HG02623 (cell line): Measurements from ENCODE around the gene RBM4B.

Source experiments
- ATAC-seq: cut with Tn5 transposase; IDR thresholded peaks from one replicate; pipeline ENCODE4 v1.9.1; 2021; ENCODE audit warnings: moderate library complexity; ENCODE audit not compliant: unreplicated experiment

Gene RBM4B

DNA sequence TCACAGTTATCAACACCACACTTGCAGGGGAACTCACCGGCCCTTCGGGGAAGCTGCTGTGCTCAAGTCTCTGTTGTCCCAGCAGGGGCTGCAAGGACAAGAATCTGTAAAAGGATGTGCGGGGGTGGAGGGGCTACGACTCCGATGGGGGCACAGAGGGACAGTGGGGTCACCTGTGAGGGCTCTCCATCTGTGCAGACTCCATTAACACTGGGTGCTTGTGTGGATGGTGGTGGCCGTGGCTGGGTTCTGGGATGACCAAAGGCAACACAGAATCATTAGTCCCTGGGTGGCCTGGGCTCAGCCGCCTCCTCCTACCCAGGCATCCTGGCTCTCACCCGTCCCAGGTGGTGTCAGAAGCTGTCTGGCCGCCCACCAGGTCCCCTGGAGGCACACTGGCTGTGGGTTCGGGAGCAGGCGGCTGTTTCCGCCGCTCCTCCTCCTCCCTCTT, 10.2 kb upstream of the RBM4B start:
- ATAC-seq, result no peak

DNA sequence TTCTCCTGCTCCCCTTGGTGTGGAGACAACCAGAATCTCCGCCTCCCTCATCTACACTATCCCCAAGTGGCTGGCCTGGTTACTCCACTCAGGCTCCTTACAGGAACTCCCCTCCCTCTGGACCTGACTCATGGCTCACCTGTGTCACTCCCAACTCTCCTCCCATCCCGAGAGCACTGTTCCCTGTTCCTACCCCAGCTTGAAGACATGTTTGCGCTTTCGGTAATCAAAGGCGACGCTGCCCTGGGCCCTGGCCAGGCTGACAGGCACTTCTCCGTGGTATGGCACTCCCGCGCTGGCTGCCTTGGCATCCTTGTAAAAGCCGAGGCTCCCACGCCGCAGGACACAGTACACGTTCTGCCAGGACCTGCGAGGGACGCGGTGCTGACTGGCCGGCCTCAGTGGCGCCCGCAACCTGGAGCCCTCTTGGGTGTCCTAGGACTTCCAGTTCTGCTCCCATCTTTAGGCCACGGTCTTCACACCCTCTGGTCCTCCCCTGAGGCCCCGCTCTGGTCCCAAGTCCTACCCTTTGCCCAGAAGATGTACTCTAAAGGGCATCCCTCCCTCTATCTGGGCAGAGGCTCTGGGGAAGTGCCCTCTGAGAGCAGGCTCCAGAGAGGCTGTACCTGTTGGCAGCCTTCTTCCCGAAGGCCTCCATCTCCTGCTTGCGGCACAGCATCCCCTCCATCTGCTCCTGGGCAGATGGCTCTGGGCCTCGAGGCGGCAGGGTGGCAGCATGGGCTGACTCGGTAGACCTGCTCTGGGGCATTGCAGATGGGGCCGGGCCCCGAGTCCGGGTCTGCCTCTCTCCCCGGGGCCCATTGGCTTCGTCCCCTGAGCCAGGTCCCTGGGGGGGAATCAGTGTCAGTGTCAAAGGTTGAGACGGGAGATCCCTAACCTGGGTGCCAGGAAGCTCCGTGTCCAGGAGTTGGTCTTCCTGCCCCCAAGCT, 9.4 kb upstream of the RBM4B start:
- ATAC-seq, result no peak

DNA sequence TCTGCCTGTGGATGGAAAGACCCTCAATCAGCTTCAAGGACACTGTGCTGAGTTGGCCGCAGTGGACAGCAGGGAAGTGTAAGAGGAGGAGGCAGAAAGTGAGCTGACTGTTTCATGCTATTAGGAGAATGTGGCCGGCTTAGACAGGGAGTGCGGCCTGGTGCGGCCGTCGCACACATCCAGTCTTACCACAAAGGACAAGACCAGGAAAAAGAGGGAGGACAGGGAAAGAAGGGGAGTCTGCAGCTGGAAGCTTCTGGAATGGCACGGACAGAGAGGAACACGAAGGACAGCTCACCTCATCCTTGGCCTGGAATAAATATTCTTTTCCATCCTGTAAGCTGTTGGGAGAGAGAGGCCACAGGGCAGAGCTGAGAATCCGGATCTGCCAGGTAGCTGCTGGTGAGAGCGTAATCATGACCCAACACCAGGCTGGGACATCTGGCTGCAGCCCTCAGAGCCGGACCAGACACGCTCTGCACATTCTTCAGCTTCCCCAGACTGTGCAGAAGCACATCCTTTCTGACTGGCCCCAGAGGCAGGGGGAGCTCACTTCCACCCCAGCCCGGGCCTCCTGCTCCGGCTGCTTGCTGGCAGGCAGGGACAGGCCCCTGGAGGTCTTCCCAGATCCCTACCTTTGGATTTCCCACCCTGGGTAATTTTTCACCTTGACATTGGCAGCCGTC, 8.6 kb upstream of the RBM4B start:
- no peak for ATAC-seq

DNA sequence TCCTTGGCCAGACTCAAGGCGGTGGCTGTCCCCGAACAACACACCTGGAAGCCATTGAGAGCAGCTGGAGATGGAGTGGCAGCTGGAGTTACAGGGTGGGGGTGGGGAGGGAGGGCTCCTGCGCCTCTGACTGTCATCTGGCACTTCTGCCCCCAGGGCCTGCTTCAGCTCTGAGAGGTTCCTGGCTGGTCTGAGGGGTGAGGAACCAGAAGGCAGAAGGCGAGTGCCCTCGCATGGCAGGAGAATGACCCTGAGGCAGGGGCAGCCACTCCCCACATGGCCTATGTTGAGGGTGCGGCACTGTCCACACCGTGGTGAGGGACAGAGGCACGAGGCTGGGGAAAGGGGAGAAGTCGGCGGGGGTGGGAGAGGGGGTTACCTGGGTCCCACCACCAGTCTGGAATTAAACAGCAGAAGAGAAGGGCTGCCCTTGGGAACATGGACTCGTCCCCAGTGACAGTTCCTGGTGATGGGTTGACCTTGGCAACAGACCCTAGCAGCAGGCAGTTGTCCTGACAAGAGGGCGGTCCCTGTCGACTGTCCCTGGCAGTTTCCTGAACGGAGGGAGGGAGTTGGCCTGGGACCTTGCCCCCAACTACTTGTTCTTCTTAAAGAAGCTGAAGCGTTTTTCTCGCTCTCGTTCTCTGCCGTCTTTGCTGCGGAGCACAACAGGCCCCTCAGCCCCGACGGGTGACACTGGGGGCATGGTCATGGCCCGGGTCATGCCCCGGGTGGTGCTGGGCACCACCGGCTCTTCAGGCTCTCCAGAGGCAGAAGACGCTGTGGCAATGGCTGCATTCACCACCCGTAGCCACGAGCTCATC, 7.8 kb upstream of the RBM4B start:
- no peak for ATAC-seq

DNA sequence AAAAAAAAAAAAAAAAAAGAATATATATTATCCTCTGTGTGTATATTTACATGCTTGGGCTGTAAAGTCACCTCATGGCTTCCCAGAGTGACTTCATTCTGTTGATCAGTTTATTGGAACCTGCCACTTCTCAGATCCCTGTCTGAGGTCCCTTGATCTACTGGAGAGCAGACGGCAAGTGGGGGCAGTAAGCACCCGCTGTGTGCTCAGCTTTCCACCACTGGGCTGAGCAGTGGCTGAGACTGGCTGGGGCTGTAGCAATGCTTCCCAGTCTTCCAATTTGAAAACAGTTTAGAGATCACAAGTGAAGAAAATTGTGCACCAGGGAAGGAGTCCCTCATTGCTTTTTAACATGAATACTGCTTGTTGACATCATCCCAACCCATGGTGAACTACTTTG, 6.9 kb upstream of the RBM4B start:
- no peak for ATAC-seq

DNA sequence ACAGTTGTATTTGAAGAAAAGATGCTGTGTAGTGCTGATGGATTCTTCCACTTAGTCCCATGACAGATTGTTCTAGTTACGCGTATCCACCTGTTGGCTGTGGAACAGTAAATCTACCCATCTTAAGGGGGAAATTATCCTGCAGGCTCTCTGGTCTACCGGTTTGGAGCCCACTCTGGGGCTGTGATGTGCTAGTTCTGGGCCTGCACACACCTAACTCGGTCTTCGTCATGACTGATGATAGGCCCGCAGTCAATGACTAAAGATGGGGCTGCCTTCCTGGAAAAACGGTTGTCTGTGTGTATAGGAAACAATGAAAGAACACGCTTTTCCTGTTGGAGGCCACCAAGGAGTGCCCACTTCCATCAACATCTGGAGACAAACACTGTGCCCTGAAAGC, 6.2 kb upstream of the RBM4B start:
- ATAC-seq, result no peak

DNA sequence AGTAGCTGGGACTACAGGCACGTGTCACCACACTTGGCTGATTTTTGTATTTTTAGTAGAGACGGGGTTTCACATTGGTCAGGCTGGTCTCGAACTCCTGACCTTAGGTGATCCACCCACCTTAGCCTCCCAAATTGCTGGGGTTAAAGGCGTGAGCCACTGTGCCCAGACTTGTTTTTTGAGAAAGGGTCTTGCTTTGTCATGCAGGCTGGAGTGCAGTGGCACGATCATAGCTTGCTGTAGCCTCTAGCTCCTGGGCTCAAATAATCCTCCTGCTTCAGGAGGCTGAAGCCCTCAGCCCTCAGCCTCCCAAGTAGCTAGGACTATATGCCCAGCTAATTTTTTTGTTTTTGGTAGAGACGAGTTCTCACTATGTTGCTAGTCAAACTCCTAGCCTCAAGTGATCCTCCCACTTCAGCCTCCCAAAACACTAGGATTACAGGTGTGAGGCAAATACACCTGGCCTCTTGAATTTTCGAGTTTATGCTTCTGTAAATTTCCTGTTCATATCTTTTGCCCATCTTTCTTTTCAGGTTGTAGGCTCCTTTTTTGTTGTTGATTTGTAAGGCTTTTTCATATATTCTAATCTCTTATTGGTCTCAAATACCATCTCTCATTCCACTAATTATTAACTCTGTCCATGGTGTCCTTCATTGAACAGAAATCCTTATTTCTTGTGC, 3.4 kb upstream of the RBM4B start:
- no peak for ATAC-seq

DNA sequence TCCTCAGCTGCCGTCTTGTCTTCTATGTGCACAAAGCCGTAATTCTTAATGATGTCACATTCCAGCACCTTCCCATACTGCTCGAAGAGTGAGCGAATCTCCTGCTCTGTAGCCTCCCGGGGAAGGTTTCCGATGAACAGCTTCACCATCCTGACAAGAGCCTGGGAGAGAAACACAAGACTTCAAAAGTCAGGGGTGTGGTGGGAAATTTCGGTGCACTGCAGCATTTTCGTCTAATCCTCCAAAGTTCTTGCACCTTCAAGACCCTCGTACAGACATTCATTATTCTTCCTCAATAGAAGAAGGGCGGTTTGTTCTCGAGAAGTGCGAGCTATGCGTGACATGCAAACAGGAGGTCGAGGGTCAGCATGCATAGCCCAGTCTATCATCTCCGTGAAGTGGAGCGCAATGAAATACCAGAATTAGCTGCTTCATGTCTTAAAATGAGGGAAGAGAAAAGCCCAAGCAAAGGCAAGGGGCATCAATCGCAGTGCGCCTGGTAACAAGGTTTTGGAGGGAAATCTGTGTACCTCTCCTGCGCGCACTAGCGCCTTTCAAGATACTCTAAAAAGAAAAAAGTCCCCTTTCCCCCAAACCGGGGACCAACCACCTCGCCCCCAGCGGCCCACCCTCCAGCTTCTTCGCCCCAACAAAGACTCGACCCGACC, 622 bp downstream of the RBM4B start:
- no peak for ATAC-seq

DNA sequence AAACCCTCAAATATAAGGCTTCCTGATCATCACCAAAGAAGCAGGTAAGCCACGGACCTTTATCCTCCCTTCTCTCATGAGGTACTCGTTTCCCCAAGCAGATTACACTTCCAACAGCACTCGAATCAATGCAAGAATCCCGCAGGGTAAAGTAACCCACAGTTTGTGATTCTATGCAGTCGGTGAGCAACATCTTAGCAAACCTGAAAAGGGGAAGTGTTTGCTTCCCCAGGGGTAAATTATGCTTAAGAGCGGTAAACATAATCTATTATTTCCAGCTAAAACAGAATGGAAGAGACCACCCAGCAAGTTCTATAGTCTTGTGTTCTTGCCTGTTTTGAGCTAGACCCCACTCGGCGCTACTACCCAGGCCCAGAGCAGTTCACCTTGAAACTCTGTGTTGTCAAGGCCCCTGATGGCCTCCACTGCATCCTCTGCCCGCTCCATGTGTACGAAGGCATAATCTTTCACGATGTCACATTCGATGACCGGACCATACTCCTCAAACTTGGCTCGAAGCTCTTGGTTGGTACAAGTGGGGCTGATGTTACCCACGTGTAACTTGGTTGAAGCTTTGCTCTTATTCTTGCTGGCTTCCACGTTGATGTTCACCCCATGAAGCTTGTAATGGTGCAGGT, 1.3 kb downstream of the RBM4B start:
- ATAC-seq, result no peak

DNA sequence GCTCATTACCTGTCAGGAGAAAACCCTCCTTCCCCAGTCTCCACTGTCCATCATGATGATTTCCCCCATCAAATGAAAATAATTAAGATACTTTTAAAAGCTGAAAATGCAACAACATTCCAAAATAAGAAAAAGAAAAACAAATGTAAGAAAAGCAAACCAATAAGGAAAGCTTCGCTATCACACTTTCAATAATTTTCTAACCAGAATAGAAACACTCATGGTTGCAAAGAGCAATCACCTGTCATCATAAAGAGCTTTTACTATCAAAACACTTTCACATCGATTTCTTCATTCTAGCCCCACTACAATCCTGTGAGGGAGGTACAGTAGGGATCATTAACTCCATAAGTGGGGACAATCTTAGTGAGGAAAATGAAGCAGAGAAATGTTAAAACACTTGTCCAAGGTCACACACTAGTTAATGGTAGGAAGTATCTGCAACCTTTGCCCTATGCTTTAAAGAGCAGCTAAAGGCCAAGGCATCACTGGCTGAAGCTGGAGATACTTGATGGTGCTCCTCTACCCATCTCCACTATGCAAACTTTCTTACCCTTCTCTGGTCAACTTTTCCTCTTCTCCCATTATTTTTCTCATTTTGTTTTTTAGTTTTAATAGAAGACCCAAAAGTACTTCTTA, 2.6 kb downstream of the RBM4B start:
- ATAC-seq, result no peak

DNA sequence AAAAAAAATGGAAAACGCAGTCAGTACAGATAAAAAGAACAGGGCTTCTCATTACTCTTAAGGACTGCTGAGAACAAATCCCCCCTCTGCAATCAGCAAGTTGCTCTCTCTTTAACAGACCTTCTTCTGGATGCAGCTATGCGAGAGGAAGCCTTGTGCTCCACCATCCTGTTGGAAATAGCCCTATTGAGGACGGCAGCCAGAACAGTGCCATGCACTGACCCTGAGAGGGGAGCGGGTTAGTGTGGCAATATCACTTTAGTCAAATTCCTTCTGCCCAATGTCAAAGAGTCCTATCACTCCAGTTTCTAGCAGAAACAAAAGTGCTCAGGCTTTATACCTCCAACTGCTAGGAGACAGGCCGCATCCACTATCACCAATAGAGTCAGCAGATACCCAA, 6.9 kb downstream of the RBM4B start:
- no peak for ATAC-seq

DNA sequence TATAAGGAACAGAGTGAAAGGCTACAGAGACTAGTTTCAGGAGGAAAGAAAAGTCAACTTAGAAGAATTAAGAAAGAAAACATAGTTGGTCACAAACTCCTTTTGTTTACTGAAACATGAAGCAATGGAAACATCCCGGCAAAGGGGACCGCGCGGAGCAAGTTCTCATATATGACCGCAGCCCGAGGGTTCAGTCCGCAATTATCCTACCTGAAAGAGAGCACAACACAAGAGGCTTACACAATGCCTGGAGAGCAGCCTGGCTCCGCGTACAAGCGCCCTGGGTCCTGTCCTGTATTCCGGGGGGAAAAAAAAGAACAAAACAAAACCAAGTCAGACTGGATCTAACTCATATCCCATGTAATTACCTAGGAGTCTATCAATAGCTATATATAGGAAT, 12.3 kb downstream of the RBM4B start:
- no peak for ATAC-seq

DNA sequence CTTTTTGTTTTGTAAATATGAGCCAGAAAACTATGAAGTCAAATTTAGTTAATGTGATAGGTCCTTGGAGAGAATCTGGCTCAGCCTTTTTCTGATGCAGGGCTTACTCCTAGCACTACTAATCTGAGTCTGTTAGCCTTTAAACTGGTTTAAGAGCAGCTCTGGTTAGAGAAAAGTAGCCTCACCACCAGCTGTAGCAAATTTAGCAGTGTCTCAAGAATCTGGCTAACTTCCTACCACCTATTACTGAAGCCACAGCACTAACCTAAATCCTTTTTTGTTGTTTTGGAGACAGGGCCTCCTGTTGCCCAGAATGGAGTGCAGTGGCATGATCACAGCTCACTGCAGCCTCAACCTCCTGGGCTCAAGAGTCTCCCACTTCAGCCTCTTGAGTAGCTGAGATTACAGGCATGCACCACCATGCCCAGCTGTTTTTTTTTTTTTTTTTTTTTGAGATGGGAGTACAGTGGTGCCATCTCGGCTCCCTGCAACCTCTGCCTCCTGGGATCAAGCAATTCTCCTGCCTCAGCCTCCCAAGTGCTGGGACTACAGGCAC, 13.9 kb downstream of the RBM4B start:
- ATAC-seq, result no peak

DNA sequence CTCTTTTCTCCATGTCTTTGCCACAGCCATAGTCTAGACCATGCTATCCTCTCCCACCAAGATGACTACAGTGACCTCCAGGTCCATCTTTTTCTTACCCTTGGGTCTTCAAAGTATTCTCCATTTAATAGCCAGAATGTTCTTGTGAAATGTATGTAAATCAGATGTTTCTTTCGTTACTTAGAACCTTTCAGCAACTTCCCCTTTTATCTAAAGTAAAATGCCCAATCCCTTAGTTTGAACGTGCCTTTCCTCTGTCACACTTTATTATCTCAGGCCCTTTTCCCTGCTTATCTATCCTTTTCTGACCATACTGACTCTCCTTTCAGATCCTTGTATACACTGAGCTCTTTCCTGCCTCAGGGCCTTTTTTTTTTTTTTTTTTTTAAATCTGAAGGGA, 17.9 kb downstream of the RBM4B start:
- ATAC-seq, result no peak

DNA sequence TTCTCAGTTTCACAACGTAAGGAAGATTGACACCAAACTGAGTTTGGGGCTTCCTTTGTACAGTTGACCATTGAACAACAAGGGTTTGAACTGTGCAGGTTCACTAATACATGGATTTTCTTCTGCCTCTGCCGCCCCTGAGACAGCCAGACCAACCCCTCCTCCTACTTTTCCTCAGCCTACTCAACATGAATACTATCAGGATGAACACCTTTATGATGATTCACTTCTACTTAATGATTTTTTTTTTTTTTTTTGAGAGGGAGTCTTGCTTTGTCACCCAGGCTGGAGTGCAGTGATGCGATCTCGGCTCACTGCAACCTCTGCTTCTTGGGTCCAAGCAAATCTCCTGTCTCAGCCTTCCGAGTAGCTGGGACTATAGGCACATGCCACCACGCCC, 24.6 kb downstream of the RBM4B start:
- no peak for ATAC-seq

DNA sequence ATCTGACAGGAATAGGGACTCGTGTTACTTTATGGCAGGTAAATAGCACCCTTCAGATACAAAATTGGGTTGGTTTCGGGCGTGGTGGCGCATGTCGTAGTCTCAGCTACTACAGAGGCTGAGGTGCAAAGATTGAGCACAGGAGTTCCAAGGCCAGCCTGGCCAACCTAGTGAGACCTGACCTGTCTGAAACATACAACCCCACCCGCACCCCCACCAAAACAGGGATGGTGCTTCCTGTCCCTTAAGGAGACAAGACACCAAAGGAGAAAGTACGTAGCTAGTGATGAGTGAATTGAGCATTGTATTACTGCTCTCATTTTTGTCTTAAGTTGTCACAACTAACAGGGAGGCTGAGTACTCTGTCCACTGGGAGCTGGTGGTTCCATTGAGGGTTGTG, 25.0 kb downstream of the RBM4B start:
- no peak for ATAC-seq

DNA sequence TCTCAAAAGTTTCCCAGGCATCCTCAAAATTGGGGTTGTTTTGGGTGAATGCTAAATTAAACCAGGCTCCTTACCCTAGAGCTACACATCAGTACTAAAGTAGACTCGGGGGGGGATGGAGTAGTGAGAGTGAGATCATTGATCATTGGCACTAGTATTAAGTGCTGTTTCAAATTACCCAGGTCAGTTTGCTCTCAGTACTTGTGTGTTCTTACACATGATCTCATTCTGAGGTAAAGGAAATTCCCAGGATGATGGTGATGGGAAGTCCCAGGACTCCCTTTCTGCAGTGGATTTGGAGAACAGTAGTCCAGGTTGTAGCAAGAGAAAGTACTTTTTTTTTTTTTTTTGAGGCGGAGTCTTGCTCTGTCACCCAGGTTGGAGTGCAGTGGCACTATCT, 26.7 kb downstream of the RBM4B start:
- ATAC-seq, result no peak

DNA sequence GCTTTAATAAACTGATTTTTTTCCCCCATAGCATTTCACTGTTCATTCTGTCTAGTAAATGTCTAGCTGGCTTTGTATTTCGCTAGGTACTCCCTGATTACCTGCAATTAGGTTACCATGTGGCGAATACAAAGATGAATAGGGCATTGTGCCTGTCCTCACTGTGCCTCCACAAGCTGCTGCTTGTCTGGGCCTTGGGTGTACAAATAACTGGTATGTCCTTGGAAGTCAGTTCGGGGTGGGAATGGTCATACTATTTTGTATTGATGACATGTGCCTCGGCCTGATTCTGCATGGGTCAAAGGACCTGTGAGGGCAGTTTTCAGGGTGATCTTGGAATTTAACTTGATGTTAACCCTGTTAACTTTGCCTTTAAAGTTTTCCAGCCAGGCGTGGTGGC, 27.8 kb downstream of the RBM4B start:
- no peak for ATAC-seq

DNA sequence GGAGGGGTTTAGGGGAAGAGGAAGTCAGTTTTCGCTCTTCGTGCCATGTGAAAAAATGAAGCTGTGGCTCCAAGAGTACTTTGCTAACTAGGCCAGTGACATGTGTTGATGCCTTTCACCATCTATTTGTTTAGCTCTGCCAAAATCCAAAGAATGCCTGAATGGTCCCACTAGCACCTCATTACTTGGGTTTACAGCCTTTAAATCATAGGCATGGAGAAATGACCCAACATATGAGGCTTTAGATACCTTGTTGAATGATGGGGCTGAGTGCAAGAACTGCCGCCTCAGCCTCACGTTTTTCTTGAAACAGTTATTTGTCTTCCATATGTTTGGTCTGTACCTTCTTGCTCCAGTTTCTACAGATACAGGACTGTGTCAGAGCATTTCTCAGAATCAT, 30.9 kb downstream of the RBM4B start:
- no peak for ATAC-seq
